IPS-18a (cell line): Measurements from ENCODE around the gene MAST4.

Experiments used
- H3K27ac ChIP-seq: one replicate; pipeline ENCODE4 v1.5.1; 2013; ENCODE audit warnings: low read length
- H3K27me3 ChIP-seq: one replicate; pipeline ENCODE4 v1.6.1; 2013; ENCODE audit warnings: mild to moderate bottlenecking, low read length; ENCODE audit not compliant: control insufficient read depth, insufficient read depth
- H3K36me3 ChIP-seq: one replicate; pipeline ENCODE4 v1.6.1; 2013; ENCODE audit warnings: low read depth, low read length; ENCODE audit not compliant: control insufficient read depth
- H3K4me1 ChIP-seq: one replicate; pipeline ENCODE4 v1.6.1; 2013; ENCODE audit warnings: low read depth, low read length; ENCODE audit not compliant: control insufficient read depth
- H3K4me3 ChIP-seq: one replicate; pipeline ENCODE4 v1.5.1; 2013; ENCODE audit warnings: low read length
- H3K9ac ChIP-seq: one replicate; pipeline ENCODE4 v1.6.1; 2013; ENCODE audit warnings: mild to moderate bottlenecking, low read length, moderate library complexity
- H3K9me3 ChIP-seq: one replicate; pipeline ENCODE4 v1.6.1; 2013; ENCODE audit warnings: low read depth, low read length; ENCODE audit not compliant: control insufficient read depth

Gene MAST4

DNA sequence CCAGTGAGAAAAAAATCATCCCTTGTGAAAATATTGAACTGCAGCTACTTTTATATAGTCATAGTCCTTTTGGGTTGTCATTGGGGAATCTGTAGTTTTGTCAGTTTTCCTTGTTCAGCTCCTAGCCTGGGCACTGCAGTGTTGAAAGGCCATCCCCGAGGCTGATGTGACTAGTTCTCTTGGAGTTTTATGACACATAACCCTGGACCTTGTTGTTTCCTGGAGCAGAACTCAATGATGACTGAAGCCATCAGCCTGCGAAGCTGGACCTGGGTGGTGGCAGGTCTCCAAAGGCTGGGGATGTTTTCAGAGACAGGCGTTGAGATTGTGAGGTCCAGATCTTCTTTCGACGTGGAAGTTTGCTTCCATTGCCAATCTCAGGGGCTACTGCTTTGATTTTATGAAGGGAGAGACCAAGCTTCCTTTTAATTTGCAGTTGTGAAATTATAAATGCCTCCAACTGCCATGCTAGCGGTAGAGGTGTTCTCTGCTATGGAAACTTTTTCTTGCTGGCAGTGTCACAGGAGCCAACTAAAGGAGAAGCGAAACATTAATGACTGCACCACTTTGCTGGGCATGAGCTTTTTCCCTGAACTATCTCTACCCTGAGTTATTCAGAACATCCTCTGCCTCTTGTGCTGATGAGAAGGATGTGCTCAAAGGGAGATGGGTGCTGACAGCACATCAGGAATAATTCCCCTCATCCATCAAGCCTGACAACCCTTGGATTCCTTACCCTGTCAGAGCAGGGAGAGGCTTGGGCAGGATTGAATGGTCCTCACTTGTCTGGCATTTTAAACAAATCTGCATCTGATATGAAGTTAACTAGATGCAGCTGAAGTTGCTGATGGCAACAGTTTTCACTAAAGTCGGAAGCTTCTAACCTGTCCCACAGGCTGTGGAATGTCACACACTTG, 209.6 kb downstream of the MAST4 start:
- no peaks in the 10 kb centered on the region for H3K4me1 ChIP-seq
- H3K27ac ChIP-seq = no peak overlapping the region
- H3K27me3 ChIP-seq = no peaks in the 10 kb centered on the region
- H3K36me3 ChIP-seq = no peaks in the 10 kb centered on the region
- no peaks in the 10 kb centered on the region for H3K9me3 ChIP-seq
- H3K9ac ChIP-seq = no peak overlapping the region
- H3K4me3 ChIP-seq = no peak overlapping the region

DNA sequence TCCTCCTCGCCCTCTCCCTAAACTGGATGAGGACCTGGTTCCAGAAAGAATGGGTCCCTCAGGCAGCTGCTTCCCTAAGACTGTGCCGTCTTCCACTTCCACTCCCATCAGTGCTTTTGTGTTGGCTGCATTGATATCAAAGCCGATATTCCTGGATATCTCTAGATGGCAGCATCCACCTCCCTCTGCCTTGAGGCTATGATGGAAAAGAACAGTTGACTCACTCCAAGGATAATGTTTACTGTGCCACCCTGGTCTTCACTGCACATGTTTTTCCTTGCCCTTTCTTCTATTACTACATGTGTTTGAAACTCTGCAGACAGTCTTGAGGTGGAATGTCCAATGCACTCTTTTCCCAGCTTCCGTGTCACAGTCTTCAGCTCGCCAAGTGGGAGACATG, 211.6 kb downstream of the MAST4 start:
- no peaks in the 10 kb centered on the region for H3K4me1 ChIP-seq
- no peak overlapping the region for H3K4me3 ChIP-seq
- H3K9ac ChIP-seq = no peak overlapping the region
- H3K9me3 ChIP-seq = no peaks in the 10 kb centered on the region
- H3K27me3 ChIP-seq = no peaks in the 10 kb centered on the region
- no peak overlapping the region for H3K27ac ChIP-seq
- H3K36me3 ChIP-seq = no peaks in the 10 kb centered on the region

DNA sequence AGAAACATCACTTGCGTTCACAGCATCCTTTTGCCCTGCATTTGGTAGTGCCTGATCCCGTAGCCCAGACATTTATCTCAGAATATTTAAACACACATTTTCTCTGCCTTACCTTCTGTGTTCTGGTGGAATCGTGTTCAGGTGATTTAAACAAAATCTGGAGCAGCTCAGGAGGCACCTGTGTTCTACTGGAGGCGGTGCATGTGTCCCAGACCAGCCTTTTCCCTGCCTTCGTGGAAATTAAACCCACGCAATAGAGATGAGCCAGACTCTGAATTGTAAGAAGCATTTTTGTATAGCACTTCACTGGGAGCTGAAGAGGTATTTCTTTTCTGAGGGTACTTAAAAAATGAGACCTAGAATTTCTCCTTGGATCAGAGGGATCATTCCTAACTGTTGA, 212.5 kb downstream of the MAST4 start:
- Histone ChIP-seq H3K4me3 (no peak overlapping the region), H3K9ac (no peak overlapping the region), H3K9me3 (no peaks in the 10 kb centered on the region), H3K27me3 (no peaks in the 10 kb centered on the region), H3K27ac (no peak overlapping the region), H3K4me1 (no peaks in the 10 kb centered on the region), H3K36me3 (no peaks in the 10 kb centered on the region)

GRCh38 chr5:66810151-66810550, 214.0 kb downstream of the MAST4 start:
- no peaks in the 10 kb centered on the region for H3K27me3 ChIP-seq
- H3K27ac ChIP-seq = no peak overlapping the region
- peaks cover 4% of the 10 kb centered on the region for H3K4me1 ChIP-seq
- no peaks in the 10 kb centered on the region for H3K9me3 ChIP-seq
- no peaks in the 10 kb centered on the region for H3K36me3 ChIP-seq
- no peak overlapping the region for H3K9ac ChIP-seq
- no peak overlapping the region for H3K4me3 ChIP-seq

DNA sequence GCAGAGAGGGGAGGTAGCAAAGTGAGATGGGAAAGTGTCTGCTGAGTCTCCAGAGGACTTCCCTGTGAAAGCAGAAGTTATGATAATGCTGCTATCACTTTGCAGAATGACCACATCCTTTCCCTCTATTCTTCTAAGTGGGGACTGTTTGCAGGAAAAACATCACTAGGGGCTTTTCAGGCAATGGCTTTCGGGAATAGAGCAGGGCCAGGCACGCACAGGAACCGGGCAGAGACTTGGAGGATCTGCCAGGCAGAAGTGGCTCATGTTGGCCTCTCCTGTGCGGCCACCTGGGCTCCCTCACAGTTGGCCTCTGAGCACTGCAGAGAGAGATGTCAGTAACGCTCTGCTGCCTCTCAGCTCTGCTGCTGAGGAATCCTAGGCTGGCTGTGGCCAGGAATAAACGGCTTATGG, 214.7 kb downstream of the MAST4 start:
- Histone ChIP-seq H3K4me1 (peaks cover 4% of the 10 kb centered on the region), H3K9ac (no peak overlapping the region), H3K4me3 (no peak overlapping the region), H3K27me3 (no peaks in the 10 kb centered on the region), H3K27ac (no peak overlapping the region), H3K36me3 (no peaks in the 10 kb centered on the region), H3K9me3 (no peaks in the 10 kb centered on the region)

DNA sequence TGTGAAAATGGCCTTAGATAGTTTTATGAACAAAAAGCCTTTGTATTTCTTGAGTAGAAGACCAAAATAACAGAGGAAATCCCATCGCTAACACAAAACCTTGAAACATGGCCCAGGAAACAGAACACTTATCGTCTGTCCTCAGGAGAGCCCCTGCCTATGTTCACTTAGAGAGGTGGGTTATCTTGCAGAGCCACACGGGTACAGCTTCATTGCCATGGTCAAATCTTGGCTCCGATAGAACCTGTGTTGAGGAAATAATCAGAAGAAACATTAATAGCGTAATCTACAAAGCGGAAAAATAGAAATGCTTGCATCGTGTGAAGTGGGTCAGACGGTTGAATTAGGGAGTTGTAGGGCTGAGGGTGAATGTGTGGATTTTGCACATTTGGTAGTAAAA, 216.1 kb downstream of the MAST4 start:
- Histone ChIP-seq H3K4me1 (peaks cover 4% of the 10 kb centered on the region), H3K27ac (no peak overlapping the region), H3K9me3 (no peaks in the 10 kb centered on the region), H3K36me3 (no peaks in the 10 kb centered on the region), H3K4me3 (no peak overlapping the region), H3K27me3 (no peaks in the 10 kb centered on the region), H3K9ac (no peak overlapping the region)

DNA sequence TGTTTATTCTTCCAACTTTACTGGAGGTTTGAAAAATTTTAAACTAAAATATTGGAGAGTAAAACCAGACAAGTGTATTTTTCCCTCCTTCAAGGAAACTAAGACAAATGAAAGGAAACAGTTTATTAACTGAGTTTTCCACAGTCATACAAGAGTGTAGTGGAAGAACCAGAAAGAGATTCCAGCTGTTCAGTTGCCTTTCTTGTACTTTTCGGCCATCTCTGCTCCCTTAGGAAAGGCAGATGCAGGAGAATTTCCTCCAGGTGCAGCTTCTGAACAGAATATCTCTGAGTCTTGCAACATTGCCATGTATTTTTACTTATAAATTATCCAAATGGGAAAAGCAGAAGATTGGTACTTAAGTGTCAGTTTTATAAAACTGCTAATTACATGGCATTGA, 217.1 kb downstream of the MAST4 start:
- Histone ChIP-seq H3K4me1 (peaks cover 4% of the 10 kb centered on the region), H3K4me3 (no peak overlapping the region), H3K36me3 (no peaks in the 10 kb centered on the region), H3K9me3 (no peaks in the 10 kb centered on the region), H3K27ac (no peak overlapping the region), H3K9ac (no peak overlapping the region), H3K27me3 (no peaks in the 10 kb centered on the region)

DNA sequence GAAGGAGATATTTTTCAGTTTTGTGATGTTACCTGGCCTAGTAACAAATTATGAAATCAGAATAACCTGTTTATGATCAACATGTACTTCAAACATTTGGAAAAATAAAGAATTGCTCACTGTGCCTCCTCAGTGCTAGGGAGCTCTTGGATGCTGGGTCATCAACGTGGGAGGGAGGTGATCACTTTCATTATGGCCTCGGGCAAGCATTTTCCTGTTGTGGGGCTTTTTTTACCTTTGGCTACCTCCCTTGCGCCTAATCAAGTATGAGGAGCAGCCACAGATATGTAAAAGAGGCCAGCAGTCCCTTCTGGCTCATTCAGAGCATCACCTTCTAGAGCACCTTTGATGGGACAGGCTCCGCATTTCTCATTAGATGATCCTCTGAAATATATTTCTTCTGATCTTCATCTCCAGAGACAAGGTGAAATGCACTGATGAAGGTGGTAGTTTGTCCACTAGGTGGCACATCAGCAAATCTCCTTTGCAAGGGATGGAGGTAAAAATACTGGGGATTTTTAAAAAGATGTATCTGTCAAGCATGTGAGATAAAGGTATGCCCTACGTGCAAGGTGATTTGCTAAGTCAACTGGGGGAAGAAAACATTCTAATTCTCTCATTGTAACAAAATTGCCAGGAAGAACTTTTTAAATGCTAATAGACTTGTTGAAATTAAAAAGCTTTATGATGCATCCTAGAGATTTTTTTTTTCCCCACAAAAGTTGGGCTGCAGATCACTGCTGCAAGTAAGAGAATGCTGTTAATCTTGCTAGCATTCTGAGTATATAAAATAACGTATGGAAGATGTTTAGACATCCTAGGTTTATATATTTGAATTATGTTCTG, 218.2 kb downstream of the MAST4 start:
- Histone ChIP-seq H3K9ac (no peak overlapping the region), H3K27ac (no peak overlapping the region), H3K4me3 (no peak overlapping the region), H3K36me3 (no peaks in the 10 kb centered on the region), H3K4me1 (peaks cover 4% of the 10 kb centered on the region), H3K27me3 (no peaks in the 10 kb centered on the region), H3K9me3 (no peaks in the 10 kb centered on the region)

DNA sequence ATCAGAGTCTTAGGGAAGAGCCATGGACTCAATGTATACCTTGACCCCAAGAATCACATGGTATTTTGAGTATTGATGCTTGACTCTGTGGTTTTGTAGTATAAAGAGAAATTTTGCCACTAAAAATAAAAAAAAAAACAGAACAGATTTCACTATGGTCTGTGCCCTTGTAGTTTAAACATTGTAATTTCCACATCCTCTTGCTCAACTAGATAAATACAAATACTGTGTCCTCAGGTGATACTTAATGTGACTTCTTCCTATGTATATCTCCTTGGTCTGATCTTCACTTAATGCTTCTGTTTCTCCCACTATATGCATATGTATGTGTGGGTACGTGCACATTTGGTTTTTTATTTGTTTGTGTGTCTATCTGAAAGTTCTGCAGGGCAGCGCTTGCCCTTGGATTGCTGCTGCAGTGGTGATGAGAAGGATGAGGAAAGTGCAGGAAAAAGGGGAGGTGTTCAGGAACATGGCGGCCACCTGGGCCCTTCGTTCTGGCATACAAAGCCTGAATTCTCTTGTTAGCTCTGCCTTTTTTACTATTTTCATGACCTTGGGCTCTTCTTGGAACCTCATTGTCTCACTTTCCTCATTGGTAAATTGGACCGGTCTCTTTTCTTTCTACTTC, 222.2 kb downstream of the MAST4 start:
- Histone ChIP-seq H3K27ac (no peak overlapping the region), H3K36me3 (no peaks in the 10 kb centered on the region), H3K4me3 (no peak overlapping the region), H3K9ac (no peak overlapping the region), H3K27me3 (no peaks in the 10 kb centered on the region), H3K9me3 (no peaks in the 10 kb centered on the region), H3K4me1 (peaks cover 4% of the 10 kb centered on the region)

GRCh38 chr5:66818935-66819328, 222.7 kb downstream of the MAST4 start:
- Histone ChIP-seq H3K9me3 (no peaks in the 10 kb centered on the region), H3K4me3 (no peak overlapping the region), H3K4me1 (peaks cover 4% of the 10 kb centered on the region), H3K9ac (no peak overlapping the region), H3K27me3 (no peaks in the 10 kb centered on the region), H3K27ac (no peak overlapping the region), H3K36me3 (no peaks in the 10 kb centered on the region)

DNA sequence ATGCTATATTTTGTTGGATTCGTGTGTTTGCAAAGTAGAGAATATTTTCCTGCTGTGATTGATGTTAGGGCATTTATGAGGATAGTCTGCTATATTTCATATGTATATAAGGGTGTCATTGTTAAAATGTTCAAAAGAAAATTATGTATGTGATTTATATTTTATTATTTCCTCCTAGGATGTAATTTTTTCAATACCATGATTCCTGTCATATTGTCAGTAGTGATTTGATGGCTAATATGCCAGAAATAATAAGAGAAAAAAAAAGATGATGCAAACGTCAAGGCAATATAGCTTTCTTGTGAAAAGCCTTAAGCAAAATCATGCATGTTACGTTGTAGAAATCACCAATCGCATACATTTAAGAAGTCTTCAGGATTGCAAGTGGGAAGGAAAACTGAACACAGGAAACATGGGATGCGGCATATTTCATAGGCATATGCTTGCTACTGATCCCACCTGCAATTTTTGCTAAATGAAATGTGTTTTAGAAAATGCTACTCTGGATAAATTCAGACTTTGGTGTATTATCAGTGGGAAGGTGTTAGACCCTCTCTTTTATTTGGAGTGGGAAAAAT, 224.5 kb downstream of the MAST4 start:
- Histone ChIP-seq H3K27ac (no peak overlapping the region), H3K27me3 (no peaks in the 10 kb centered on the region), H3K9ac (no peak overlapping the region), H3K36me3 (no peaks in the 10 kb centered on the region), H3K4me3 (no peak overlapping the region), H3K4me1 (no peaks in the 10 kb centered on the region), H3K9me3 (no peaks in the 10 kb centered on the region)
